Activated gamma-delta T cell (primary cell): ENCODE measurements around the gene KDF1.

Experiments
- DNase-seq: peaks from one replicate; lab custom pipeline; 2025; lab: John Stamatoyannopoulos, UW
- total RNA-seq, 2 donors: gene quantifications; one replicate each; lab custom pipeline; 2026; lab: John Stamatoyannopoulos, UW

Gene KDF1
- total RNA-seq, result 0.74 to 2.3 reads per million in 2 donors

- peak; percentile 27 for DNase-seq
Observed at GRCh38 chr1:26959722-26960624, at the start of gene KDF1. Gene KDF1, minus strand, starts transcription at chr1:26960468. Its CDS starts 8,088 bp downstream, at chr1:26952380.

GRCh38 chr1:27009601-27010197, 49.4 kb upstream of the KDF1 start:
- DNase-seq, result no peak

GRCh38 chr1:27007909-27008582, 47.8 kb upstream of the KDF1 start:
- no peak for DNase-seq

GRCh38 chr1:27006683-27007082, 46.4 kb upstream of the KDF1 start:
- no peak for DNase-seq

- no peak for DNase-seq
Observed at GRCh38 chr1:27005648-27006496, 45.6 kb upstream of the KDF1 start.

GRCh38 chr1:27005166-27005530, 44.9 kb upstream of the KDF1 start:
- no peak for DNase-seq

- no peak for DNase-seq
Observed at GRCh38 chr1:27004471-27005165, 44.4 kb upstream of the KDF1 start.

GRCh38 chr1:27003745-27004470, 43.6 kb upstream of the KDF1 start:
- no peak for DNase-seq

GRCh38 chr1:27001570-27002360, 41.5 kb upstream of the KDF1 start:
- no peak for DNase-seq

- DNase-seq, result no peak
Observed at GRCh38 chr1:27000817-27001460, 40.7 kb upstream of the KDF1 start.

- no peak for DNase-seq
Observed at GRCh38 chr1:27000090-27000816, 40.0 kb upstream of the KDF1 start.

- DNase-seq, result no peak
Observed at GRCh38 chr1:26999440-26999987, 39.2 kb upstream of the KDF1 start.

GRCh38 chr1:26998429-26999300, 38.4 kb upstream of the KDF1 start:
- no peak for DNase-seq

GRCh38 chr1:26996665-26997064, 36.4 kb upstream of the KDF1 start:
- no peak for DNase-seq

GRCh38 chr1:26996024-26996423, 35.8 kb upstream of the KDF1 start:
- DNase-seq, result no peak

- DNase-seq, result no peak
Observed at GRCh38 chr1:26994787-26995517, 34.7 kb upstream of the KDF1 start.
